Measurements from ENCODE around the gene GPX3.

Gene GPX3

GRCh38 chr5:151020304-151021110 is at the start of gene GPX3:
Gene GPX3 (plus strand): TSS chr5:151020591. CDS start chr5:151020655, 64 bp downstream.
- ChIA-PET CTCF (interaction anchor here (1.0 to 2.0 kb wide), 3 partner anchors 8 to 144 kb away, joined by 3 to 4 read pairs (median 3); no protein-coding TSS in a partner anchor), POLR2A (interaction anchor here (0.7 kb wide), 1 partner anchor 49 kb away, joined by 3 read pairs; no protein-coding TSS in a partner anchor)
- no peak for TF ChIP-seq CTCF (IDR thresholded peaks at IDR 0.05; ENCODE audit: control extremely low read depth, extremely low read depth, low read depth, missing control alignments)
- peak; percentile 76 for DNase-seq (ENCODE audit: extremely low spot score)

GRCh38 chr5:150978590-150978989 is 41.8 kb upstream of the GPX3 start:
- no peak for TF ChIP-seq CTCF (IDR thresholded peaks at IDR 0.05; ENCODE audit: control extremely low read depth, extremely low read depth, low read depth, missing control alignments)
- DNase-seq (ENCODE audit: extremely low spot score) = no peak
- ChIA-PET POLR2A (no interaction called here), CTCF (no interaction called here)

- ChIA-PET POLR2A (no interaction called here), CTCF (no interaction called here)
- TF ChIP-seq CTCF (IDR thresholded peaks at IDR 0.05; ENCODE audit: control extremely low read depth, extremely low read depth, low read depth, missing control alignments) = no peak
- no peak for DNase-seq (ENCODE audit: extremely low spot score)
Measured at GRCh38 chr5:150987746-150988145, 32.6 kb upstream of the GPX3 start.

GRCh38 chr5:150989695-150990094 is 30.7 kb upstream of the GPX3 start:
- CTCF ChIA-PET = interaction anchor here (0.9 kb wide), 1 partner anchor 11 kb away, joined by 3 read pairs; no protein-coding TSS in a partner anchor
- TF ChIP-seq CTCF (IDR thresholded peaks at IDR 0.05; ENCODE audit: control extremely low read depth, extremely low read depth, low read depth, missing control alignments) = no peak
- DNase-seq (ENCODE audit: extremely low spot score) = no peak
- POLR2A ChIA-PET = no interaction called here

- CTCF ChIA-PET = no interaction called here
- no peak for TF ChIP-seq CTCF (IDR thresholded peaks at IDR 0.05; ENCODE audit: control extremely low read depth, extremely low read depth, low read depth, missing control alignments)
- no peak for DNase-seq (ENCODE audit: extremely low spot score)
- POLR2A ChIA-PET = no interaction called here
Measured at GRCh38 chr5:150992705-150993104, 27.7 kb upstream of the GPX3 start.

- ChIA-PET CTCF (no interaction called here), POLR2A (no interaction called here)
- TF ChIP-seq CTCF (IDR thresholded peaks at IDR 0.05; ENCODE audit: control extremely low read depth, extremely low read depth, low read depth, missing control alignments) = no peak
- DNase-seq (ENCODE audit: extremely low spot score) = no peak
Measured at GRCh38 chr5:150993422-150993821, 27.0 kb upstream of the GPX3 start.
